PC-9 (cell line): ENCODE data around the gene SLC41A3. TPM values are rescaled to one million over a fixed set of nuclear protein-coding genes. Genes with fewer than 3 reads are reported as not detected.

Experiments
- BruUV-seq: library from RNA; stranded (reverse); fragments of 400-500 nt; replicated peaks from 2 replicates; lab custom pipeline; 2021; lab: Mats Ljungman, UMichigan
- CTCF ChIA-PET: fragments of 300-600 bp; sonication (Branson Sonifier 250); formaldehyde crosslinking; loops from one replicate; lab custom pipeline; 2022; ENCODE audit warnings: antibody characterized with exemption; lab: Charles Lee
- POLR2A ChIA-PET: fragments of 300-600 bp; sonication (Branson Sonifier 250); formaldehyde crosslinking; loops from one replicate; lab custom pipeline; 2022; ENCODE audit warnings: antibody characterized with exemption; ENCODE audit not compliant: unreplicated experiment; lab: Charles Lee
- DNase-seq, 2 experiments: peaks; one replicate each; pipeline versions ENCODE4 v3.0.0 to v3.0.0-alpha.2; 2015 to 2022; ENCODE audit warnings: mixed read lengths in 1 of 2
- H2AFZ ChIP-seq: fragments of 200-600 bp; sonication (generic); 2 replicates; pipeline ENCODE4 v1.8.1; 2017; ENCODE audit warnings: antibody characterized with exemption
- H3F3A ChIP-seq: fragments of 200-600 bp; sonication (generic); 2 replicates; pipeline ENCODE4 v1.8.1; 2017; ENCODE audit warnings: antibody characterized with exemption, mild to moderate bottlenecking, low read depth; ENCODE audit not compliant: insufficient read depth
- H3K27ac ChIP-seq: fragments of 200-600 bp; sonication (generic); 2 replicates; pipeline ENCODE4 v1.6.1; 2016; ENCODE audit warnings: mixed run types
- H3K27me3 ChIP-seq: fragments of 200-600 bp; sonication (generic); 2 replicates; pipeline ENCODE4 v1.6.1; 2016; ENCODE audit warnings: low read depth, mixed run types; ENCODE audit not compliant: insufficient read depth
- H3K36me3 ChIP-seq: fragments of 200-600 bp; sonication (generic); 2 replicates; pipeline ENCODE4 v1.6.1; 2016; ENCODE audit warnings: low read depth, mixed run types
- H3K4me1 ChIP-seq: fragments of 200-600 bp; sonication (generic); replicated peaks from 2 replicates; pipeline ENCODE4 v1.6.1; 2016; ENCODE audit warnings: mixed run types; ENCODE audit not compliant: insufficient read depth
- H3K4me2 ChIP-seq: fragments of 200-600 bp; sonication (generic); 2 replicates; pipeline ENCODE4 v1.6.1; 2017; ENCODE audit warnings: mixed run types
- H3K4me3 ChIP-seq: fragments of 200-600 bp; sonication (generic); 2 replicates; pipeline ENCODE4 v1.6.1; 2016; ENCODE audit warnings: mixed run types
- H3K79me2 ChIP-seq: fragments of 200-600 bp; sonication (generic); 2 replicates; pipeline ENCODE4 v1.6.1; 2017; ENCODE audit warnings: low read depth, mixed run types
- H3K9me2 ChIP-seq: fragments of 200-600 bp; sonication (generic); 2 replicates; pipeline ENCODE4 v1.8.1; 2017; ENCODE audit warnings: mild to moderate bottlenecking; ENCODE audit not compliant: insufficient read depth
- H3K9me3 ChIP-seq: fragments of 200-600 bp; sonication (generic); 2 replicates; pipeline ENCODE4 v1.8.1; 2016; ENCODE audit warnings: low read depth; ENCODE audit not compliant: insufficient read depth
- H4K20me1 ChIP-seq: fragments of 200-600 bp; sonication (generic); 2 replicates; pipeline ENCODE4 v1.8.1; 2017; ENCODE audit not compliant: insufficient read depth
- CTCF ChIP-seq: fragments of 200-600 bp; sonication (generic); conservative IDR thresholded peaks from 2 replicates; pipeline ENCODE4 v1.6.1; 2017; ENCODE audit warnings: mixed run types, antibody characterized with exemption, mild to moderate bottlenecking, moderate library complexity
- EZH2 ChIP-seq: fragments of 200-600 bp; sonication (generic); IDR thresholded peaks from 2 replicates; pipeline ENCODE4 v1.8.0; 2017; ENCODE audit warnings: antibody characterized with exemption, low read depth
- intact Hi-C: fragments of 100-400 bp; cut with micrococcal nuclease; formaldehyde crosslinking; loops from one replicate; pipeline ENCODE4 v1.10.0; 2022; ENCODE audit not compliant: unreplicated experiment
- total RNA-seq: library from RNA; stranded (reverse); gene quantifications from 2 replicates; pipeline ENCODE4 v1.2.3, GENCODE V29; 2021

The SLC41A3 gene
- total RNA-seq, 1 experiment from 2014 or later, result 67.0 TPM

GRCh38 chr3:126111566-126112475, 27.9 kb upstream of the SLC41A3 start:
- H3K9me2 ChIP-seq, result no peaks in the 10 kb centered on the region
- H3K27me3 ChIP-seq, result no peaks in the 10 kb centered on the region
- no peaks in the 10 kb centered on the region for H3F3A ChIP-seq
- H3K4me3 ChIP-seq, result no peak overlapping the region
- intact Hi-C loops, result no loop called here
- no peak overlapping the region for H2AFZ ChIP-seq
- BruUV-seq, result no TSS peak
- ChIA-PET POLR2A (interaction anchor here (0.6 kb wide), 1 partner anchor 1353 kb away, joined by 4 read pairs; no protein-coding TSS in a partner anchor), CTCF (no interaction called here)
- no peak overlapping the region for H3K27ac ChIP-seq
- H3K4me2 ChIP-seq, result no peak overlapping the region
- no peak for DNase-seq
- no peaks in the 10 kb centered on the region for H4K20me1 ChIP-seq
- H3K79me2 ChIP-seq, result no peaks in the 10 kb centered on the region
- H3K36me3 ChIP-seq, result no peaks in the 10 kb centered on the region
- TF ChIP-seq EZH2 (no peak), CTCF (no peak)
- no peaks in the 10 kb centered on the region for H3K9me3 ChIP-seq
- H3K4me1 ChIP-seq, result no peaks in the 10 kb centered on the region

- CTCF ChIA-PET, result no interaction called here
- H2AFZ ChIP-seq, result no peak overlapping the region
- intact Hi-C loops, result no loop called here
These were observed 27.2 kb upstream of the SLC41A3 start for GRCh38 chr3:126111126-126111551.

More at GRCh38 chr3:126111126-126111551, 27.2 kb upstream of the SLC41A3 start:
- Histone ChIP-seq H4K20me1 (no peaks in the 10 kb centered on the region), H3K9me3 (no peaks in the 10 kb centered on the region), H3K79me2 (no peaks in the 10 kb centered on the region), H3K36me3 (no peaks in the 10 kb centered on the region), H3K4me3 (no peak overlapping the region), H3K27me3 (no peaks in the 10 kb centered on the region), H3K4me1 (no peaks in the 10 kb centered on the region), H3K4me2 (no peak overlapping the region), H3K27ac (no peak overlapping the region), H3K9me2 (no peaks in the 10 kb centered on the region), H3F3A (no peaks in the 10 kb centered on the region)
- no TSS peak for BruUV-seq
- POLR2A ChIA-PET, result interaction anchor here (0.6 kb wide), 1 partner anchor 1354 kb away, joined by 4 read pairs; no protein-coding TSS in a partner anchor
- no peak for DNase-seq
- no peak for TF ChIP-seq EZH2
- TF ChIP-seq CTCF, result no peak
